Measurements from ENCODE around the gene GRID1. TPM values are rescaled to one million over a fixed set of nuclear protein-coding genes. Genes with fewer than 3 reads are reported as not detected.

GRID1 gene
- total RNA-seq, 4 donors from 2014 or later: 0.03 to 2.7 (median 0.49) TPM

DNA sequence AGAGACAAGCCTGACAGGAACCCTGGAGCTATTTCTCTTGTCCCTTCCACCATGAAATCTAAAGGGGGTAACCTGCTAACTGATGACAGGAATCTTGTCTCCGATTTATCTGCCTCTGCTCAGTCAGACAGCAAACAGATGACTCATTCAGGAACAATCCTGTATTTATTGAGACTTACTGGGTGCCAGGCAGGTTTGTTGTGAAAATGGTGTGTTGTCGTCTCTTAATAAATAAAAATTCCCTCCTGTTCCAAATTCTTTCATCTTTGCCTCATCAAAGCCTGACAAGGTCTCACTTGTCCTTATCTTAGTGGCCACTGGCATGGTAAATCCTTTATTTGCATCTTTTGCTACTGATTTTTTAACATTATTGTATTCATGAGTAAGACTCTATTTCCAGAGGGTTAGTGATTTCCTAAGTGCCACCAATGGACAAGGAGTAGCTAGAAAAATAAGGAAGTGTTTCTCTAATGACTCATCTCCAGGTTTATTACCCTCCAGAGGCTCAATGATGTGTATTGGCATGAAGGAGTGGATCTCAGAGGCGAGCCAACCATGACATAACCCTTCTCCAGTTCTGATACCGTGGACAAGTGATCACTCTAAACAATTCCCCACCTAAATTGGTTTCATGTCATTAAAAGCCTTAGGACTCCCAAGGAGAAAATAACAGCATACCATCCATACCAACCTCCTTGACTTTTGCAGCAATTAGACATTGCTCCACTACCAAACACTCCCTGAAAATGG, 724.0 kb downstream of the GRID1 start:
- Histone ChIP-seq H3K9me3 (no peaks in the 10 kb centered on the region), H3K27me3 (no peaks in the 10 kb centered on the region), H3K27ac (peak overlapping the region in 2 of 4 donors; percentile 16 to 25), H3K4me3 (no peak overlapping the region), H3K4me1 (peaks cover 0 to 16% (median 14%) of the 10 kb centered on the region in 3 donors), H3K36me3 (no peaks in the 10 kb centered on the region)
- no peak for DNase-seq
- 8 to 29% methylated on average over 4 of the region's 4 CpGs for WGBS, 2 donors
- TF ChIP-seq POLR2A (IDR thresholded peaks at IDR 0.05): no peak
- TF ChIP-seq, protein P1, sequence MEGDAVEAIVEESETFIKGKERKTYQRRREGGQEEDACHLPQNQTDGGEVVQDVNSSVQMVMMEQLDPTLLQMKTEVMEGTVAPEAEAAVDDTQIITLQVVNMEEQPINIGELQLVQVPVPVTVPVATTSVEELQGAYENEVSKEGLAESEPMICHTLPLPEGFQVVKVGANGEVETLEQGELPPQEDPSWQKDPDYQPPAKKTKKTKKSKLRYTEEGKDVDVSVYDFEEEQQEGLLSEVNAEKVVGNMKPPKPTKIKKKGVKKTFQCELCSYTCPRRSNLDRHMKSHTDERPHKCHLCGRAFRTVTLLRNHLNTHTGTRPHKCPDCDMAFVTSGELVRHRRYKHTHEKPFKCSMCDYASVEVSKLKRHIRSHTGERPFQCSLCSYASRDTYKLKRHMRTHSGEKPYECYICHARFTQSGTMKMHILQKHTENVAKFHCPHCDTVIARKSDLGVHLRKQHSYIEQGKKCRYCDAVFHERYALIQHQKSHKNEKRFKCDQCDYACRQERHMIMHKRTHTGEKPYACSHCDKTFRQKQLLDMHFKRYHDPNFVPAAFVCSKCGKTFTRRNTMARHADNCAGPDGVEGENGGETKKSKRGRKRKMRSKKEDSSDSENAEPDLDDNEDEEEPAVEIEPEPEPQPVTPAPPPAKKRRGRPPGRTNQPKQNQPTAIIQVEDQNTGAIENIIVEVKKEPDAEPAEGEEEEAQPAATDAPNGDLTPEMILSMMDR (IDR thresholded peaks at IDR 0.05): no peak
- intact Hi-C loops (cut with DNase I): no loop called here

DNA sequence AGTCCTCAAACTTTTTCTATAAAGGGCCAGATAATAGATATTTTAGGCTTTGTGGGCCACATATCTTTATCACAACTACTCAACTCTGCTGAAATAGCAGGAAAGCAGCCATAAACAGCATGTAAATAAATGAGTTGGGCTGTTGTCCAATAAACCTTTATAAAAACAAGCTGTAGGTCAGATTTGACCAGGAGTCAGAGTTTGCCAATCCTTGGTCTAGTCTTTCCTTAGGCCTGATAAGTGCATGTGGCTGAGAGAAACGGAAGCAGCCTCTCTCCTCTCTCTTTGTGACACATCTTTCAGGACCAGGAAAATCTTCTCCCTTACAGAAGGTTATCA, 724.5 kb downstream of the GRID1 start:
- Histone ChIP-seq H3K9me3 (no peaks in the 10 kb centered on the region), H3K4me3 (no peak overlapping the region), H3K36me3 (no peaks in the 10 kb centered on the region), H3K4me1 (peaks cover 0 to 16% (median 14%) of the 10 kb centered on the region in 3 donors), H3K27me3 (no peaks in the 10 kb centered on the region), H3K27ac (peak overlapping the region in 1 of 4 donors; percentile 16)
- DNase-seq: no peak
- TF ChIP-seq, protein P1 (IDR thresholded peaks at IDR 0.05): no peak
- TF ChIP-seq POLR2A (IDR thresholded peaks at IDR 0.05): no peak
- WGBS, 2 donors: 61 to 67% methylated on average over 1 of the region's 1 CpG
- intact Hi-C loops (cut with DNase I): no loop called here

DNA sequence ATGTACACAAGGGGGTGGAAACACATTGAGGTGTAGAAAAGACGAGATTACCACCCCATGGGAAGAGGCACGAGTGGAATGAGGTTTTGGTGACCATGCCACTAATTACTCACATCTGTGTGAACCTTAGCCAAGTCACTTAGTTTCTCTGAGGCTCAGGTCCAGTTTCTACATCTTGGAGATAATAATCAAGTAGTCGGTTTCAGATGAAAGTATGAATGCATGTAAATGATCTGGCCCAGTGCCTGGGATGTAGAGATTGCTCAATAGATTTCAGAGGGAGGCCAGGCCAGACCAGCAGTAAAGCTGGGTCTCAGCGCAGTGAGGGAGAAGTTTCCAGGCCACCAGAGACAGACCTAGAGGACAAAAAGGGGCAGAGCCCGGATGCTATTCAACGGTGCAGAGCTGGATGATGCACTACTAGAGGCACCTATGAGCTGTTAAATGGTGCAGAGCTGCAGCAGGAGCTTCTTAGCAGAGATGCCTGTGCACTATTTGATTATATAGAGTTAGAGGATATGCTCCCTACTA, 725.1 kb downstream of the GRID1 start:
- TF ChIP-seq, protein P1 (IDR thresholded peaks at IDR 0.05): no peak
- TF ChIP-seq POLR2A (IDR thresholded peaks at IDR 0.05): no peak
- no peaks in the 10 kb centered on the region for H3K36me3 ChIP-seq
- DNase-seq: no peak
- 45 to 60% methylated on average over 6 of the region's 6 CpGs for WGBS, 2 donors
- H3K27me3 ChIP-seq: no peaks in the 10 kb centered on the region
- H3K27ac ChIP-seq: no peak overlapping the region
- no peaks in the 10 kb centered on the region for H3K9me3 ChIP-seq
- intact Hi-C loops (cut with DNase I): no loop called here
- H3K4me3 ChIP-seq: no peak overlapping the region
- peaks cover 0 to 16% (median 14%) of the 10 kb centered on the region in 3 donors for H3K4me1 ChIP-seq

DNA sequence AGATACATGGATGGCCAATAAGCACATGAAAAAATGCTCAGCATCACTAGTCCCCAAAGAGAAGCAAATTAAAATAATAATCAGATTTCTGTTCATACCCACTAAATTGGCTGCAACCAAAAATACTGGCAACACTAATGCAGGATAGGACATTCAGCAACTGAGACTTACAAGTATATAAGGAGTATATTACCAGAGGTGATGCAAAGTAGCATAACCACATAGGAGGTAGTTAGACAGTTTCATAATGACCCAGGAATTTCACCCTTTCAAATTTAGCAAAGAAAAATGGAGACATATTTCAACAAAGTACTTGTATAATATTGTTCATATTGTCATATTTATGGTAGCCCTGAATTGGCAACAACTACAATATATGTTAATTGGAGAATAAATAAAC, 727.8 kb downstream of the GRID1 start:
- intact Hi-C loops (cut with DNase I): no loop called here
- Histone ChIP-seq H3K27me3 (no peaks in the 10 kb centered on the region), H3K4me1 (peaks cover 0 to 16% (median 14%) of the 10 kb centered on the region in 3 donors), H3K27ac (no peak overlapping the region), H3K9me3 (no peaks in the 10 kb centered on the region), H3K4me3 (no peak overlapping the region), H3K36me3 (no peaks in the 10 kb centered on the region)
- DNase-seq: no peak
- TF ChIP-seq, protein P1 (IDR thresholded peaks at IDR 0.05): no peak

DNA sequence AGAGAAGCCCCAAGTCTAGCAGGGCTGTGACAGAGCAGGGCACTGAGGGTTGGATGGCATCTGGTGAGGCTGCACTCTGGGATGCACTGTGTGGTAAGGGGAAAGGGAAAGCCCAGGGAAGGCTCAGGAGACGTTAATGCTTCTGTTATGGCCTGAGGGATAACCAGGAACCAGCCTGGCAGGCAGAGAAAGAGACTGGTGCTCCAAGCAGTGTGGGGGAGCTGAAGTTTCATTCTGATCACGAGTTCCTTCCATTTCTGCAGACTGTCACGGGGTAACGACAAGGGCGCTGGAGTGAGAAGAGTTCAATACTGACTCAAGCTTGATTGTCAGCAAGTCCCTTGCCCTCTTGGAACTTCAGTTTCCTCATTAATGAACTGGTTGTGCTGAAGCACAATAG, 730.9 kb downstream of the GRID1 start:
- TF ChIP-seq, protein P1 (IDR thresholded peaks at IDR 0.05): no peak
- no peak for TF ChIP-seq POLR2A (IDR thresholded peaks at IDR 0.05)
- H3K27me3 ChIP-seq: no peaks in the 10 kb centered on the region
- no peaks in the 10 kb centered on the region for H3K4me1 ChIP-seq
- DNase-seq: no peak
- no peak overlapping the region for H3K4me3 ChIP-seq
- intact Hi-C loops (cut with DNase I): no loop called here
- no peaks in the 10 kb centered on the region for H3K9me3 ChIP-seq
- no peak overlapping the region for H3K27ac ChIP-seq
- WGBS, 2 donors: 71 to 79% methylated on average over 5 of the region's 5 CpGs
- H3K36me3 ChIP-seq: no peaks in the 10 kb centered on the region

Measured in esophagus squamous epithelium (tissue), 5 donors.